Measurements from ENCODE around the gene TOM1L1. TPM values are rescaled to one million over a fixed set of nuclear protein-coding genes. Genes with fewer than 3 reads are reported as not detected.

Gene TOM1L1
- total RNA-seq, 1 experiment from 2014 or later, result 48.1 TPM

- Histone ChIP-seq H3K4me2 (ENCODE audit: low read length) (no peak overlapping the region), H3K36me3 (ENCODE audit: low read depth, low read length) (peaks cover 51% of the 10 kb centered on the region), H3K4me3 (ENCODE audit: low read length) (no peak overlapping the region), H3K4me1 (ENCODE audit: insufficient read depth, low read length) (no peaks in the 10 kb centered on the region), H3K79me2 (ENCODE audit: low read length) (no peaks in the 10 kb centered on the region), H3K27ac (ENCODE audit: low read length) (no peak overlapping the region), H3K9ac (ENCODE audit: low read length) (no peak overlapping the region), H4K20me1 (ENCODE audit: low read length) (no peaks in the 10 kb centered on the region), H3K9me3 (ENCODE audit: low read length) (no peaks in the 10 kb centered on the region), H3K27me3 (ENCODE audit: low read length) (no peaks in the 10 kb centered on the region), H3K9me2 (replicated peaks; ENCODE audit: low read length) (no peaks in the 10 kb centered on the region), H3F3A (ENCODE audit: low read length, unreplicated experiment) (no peaks in the 10 kb centered on the region), H2AFZ (ENCODE audit: low read length) (no peak overlapping the region)
- no peak for TF ChIP-seq EZH2 (IDR thresholded peaks at IDR 0.05; ENCODE audit: low read length, unreplicated experiment)
- TF ChIP-seq, protein P1, sequence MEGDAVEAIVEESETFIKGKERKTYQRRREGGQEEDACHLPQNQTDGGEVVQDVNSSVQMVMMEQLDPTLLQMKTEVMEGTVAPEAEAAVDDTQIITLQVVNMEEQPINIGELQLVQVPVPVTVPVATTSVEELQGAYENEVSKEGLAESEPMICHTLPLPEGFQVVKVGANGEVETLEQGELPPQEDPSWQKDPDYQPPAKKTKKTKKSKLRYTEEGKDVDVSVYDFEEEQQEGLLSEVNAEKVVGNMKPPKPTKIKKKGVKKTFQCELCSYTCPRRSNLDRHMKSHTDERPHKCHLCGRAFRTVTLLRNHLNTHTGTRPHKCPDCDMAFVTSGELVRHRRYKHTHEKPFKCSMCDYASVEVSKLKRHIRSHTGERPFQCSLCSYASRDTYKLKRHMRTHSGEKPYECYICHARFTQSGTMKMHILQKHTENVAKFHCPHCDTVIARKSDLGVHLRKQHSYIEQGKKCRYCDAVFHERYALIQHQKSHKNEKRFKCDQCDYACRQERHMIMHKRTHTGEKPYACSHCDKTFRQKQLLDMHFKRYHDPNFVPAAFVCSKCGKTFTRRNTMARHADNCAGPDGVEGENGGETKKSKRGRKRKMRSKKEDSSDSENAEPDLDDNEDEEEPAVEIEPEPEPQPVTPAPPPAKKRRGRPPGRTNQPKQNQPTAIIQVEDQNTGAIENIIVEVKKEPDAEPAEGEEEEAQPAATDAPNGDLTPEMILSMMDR (conservative IDR thresholded peaks at IDR 0.05; ENCODE audit: low read depth, low read length), result no peak
- BruUV-seq (replicated peaks), result no TSS peak
- no peak for ATAC-seq
- ChIA-PET CTCF (no interaction called here), POLR2A (ENCODE audit: unreplicated experiment) (no interaction called here)
- intact Hi-C loops (cut with micrococcal nuclease), result no loop called here
- no peak for DNase-seq
Measured at GRCh38 chr17:54956791-54957190, 56.1 kb downstream of the TOM1L1 start.

- Histone ChIP-seq H3K27me3 (ENCODE audit: low read length) (no peaks in the 10 kb centered on the region), H3K27ac (ENCODE audit: low read length) (peak overlapping the region; percentile 42), H3K9ac (ENCODE audit: low read length) (peak overlapping the region; percentile 91), H2AFZ (ENCODE audit: low read length) (peak overlapping the region; percentile 96), H3K4me3 (ENCODE audit: low read length) (peak overlapping the region; percentile 92), H3K9me2 (replicated peaks; ENCODE audit: low read length) (no peaks in the 10 kb centered on the region), H3K4me2 (ENCODE audit: low read length) (peak overlapping the region; percentile 86), H3K9me3 (ENCODE audit: low read length) (no peaks in the 10 kb centered on the region), H3K79me2 (ENCODE audit: low read length) (peaks cover 75% of the 10 kb centered on the region), H4K20me1 (ENCODE audit: low read length) (no peaks in the 10 kb centered on the region), H3K36me3 (ENCODE audit: low read depth, low read length) (peaks cover 25% of the 10 kb centered on the region), H3K4me1 (ENCODE audit: insufficient read depth, low read length) (peaks cover 24% of the 10 kb centered on the region), H3F3A (ENCODE audit: low read length, unreplicated experiment) (no peaks in the 10 kb centered on the region)
- ATAC-seq (peak; percentile 17; the same call in 1 of the 2 replicates), DNase-seq (peak; percentile 56)
- TF ChIP-seq, protein P1 (conservative IDR thresholded peaks at IDR 0.05; ENCODE audit: low read depth, low read length), result no peak; the same call in 1 of the 2 replicates
- TF ChIP-seq EZH2phosphoT487 (IDR thresholded peaks at IDR 0.05; ENCODE audit: borderline replicate concordance, low read length), result no peak
- no peak for TF ChIP-seq EZH2 (IDR thresholded peaks at IDR 0.05; ENCODE audit: low read length, unreplicated experiment)
- BruUV-seq (replicated peaks), result no TSS peak
- POLR2A ChIA-PET (ENCODE audit: unreplicated experiment), result no interaction called here
- CTCF ChIA-PET, result no interaction called here
- intact Hi-C loops (cut with micrococcal nuclease), result loop anchor here (1.0 to 2.0 kb wide), 2 partner anchors 33 to 66 kb away; no protein-coding TSS in a partner anchor
Measured at GRCh38 chr17:54967621-54968261, 67.1 kb downstream of the TOM1L1 start.

Measured in PC-3 (cell line).